ENCODE data around the gene TLL2.
"Not testable (repeated sequence)": the region's sequence is repeated elsewhere in the genome, so short reads cannot be mapped to it uniquely, and the experiment has no call there.

The TLL2 gene

GRCh38 chr10:96513698-96514561 is at the start of gene TLL2:
TSS of gene TLL2 (minus strand) at chr10:96513926. CDS start at chr10:96513685, 241 bp downstream.
- peak; percentile 30 for DNase-seq (ENCODE audit: low read depth)

DNA sequence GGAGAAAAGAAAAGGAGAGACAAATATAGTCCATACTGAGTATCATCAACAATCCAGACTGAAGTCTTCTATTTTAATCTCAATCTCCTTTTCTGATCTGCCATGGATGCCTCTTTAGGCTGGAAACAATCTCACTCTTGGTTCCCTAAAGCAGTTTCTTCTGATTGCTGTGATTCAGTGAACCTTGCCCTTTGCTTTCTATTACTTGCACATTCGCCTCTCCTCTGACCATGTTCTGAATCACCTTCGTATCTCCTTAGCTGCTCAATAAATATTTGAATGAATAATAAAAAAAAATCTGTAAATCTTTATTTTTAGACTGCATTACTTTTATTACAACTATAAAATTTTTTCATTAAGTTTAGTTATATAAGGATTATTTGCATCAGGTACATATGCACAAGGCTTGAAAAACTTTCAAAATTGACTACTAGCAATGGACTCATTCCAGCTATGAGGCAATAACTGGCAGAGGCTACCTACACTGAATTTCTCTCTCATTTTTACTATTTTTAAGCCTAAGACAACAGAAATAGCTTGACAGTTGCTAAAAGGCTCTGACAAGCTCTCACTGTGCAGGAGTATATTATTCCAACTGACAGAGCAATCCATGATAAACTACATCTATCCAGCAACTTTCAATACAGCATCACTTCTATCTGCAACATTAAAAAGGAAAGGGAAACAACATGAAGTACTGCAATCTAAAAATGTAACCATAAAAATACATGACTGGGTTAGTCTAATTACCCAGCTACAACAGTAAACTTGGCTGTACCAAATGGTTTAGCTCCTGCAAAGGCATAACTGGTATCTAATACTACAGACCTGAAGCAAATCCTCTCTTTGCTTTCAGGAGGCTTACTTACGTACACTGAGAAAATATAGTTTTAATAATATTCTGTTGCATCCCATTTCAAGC is 47.5 kb upstream of the TLL2 start:
- no peak for DNase-seq (ENCODE audit: low read depth)

GRCh38 chr10:96560489-96560888 is 46.8 kb upstream of the TLL2 start:
- DNase-seq (ENCODE audit: low read depth) = no peak

DNA sequence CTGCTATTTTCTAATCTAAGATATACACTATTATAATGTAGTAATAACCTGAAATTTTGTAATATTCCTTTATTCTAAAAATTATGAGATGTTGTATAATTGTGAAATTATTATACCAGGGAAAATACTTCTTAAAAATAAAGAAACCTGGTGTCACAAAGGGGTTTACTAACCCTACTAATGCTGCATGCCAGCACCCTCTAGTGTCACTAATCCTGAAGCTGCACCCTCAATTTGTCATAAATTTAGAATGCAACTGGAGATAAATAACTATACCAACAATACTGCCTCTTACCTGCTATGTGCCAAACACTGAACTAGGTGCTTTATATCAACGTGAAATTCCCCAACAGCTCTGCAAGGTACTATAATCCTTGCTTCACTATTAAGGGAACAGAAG is 42.3 kb upstream of the TLL2 start:
- no peak for DNase-seq (ENCODE audit: low read depth)

DNA sequence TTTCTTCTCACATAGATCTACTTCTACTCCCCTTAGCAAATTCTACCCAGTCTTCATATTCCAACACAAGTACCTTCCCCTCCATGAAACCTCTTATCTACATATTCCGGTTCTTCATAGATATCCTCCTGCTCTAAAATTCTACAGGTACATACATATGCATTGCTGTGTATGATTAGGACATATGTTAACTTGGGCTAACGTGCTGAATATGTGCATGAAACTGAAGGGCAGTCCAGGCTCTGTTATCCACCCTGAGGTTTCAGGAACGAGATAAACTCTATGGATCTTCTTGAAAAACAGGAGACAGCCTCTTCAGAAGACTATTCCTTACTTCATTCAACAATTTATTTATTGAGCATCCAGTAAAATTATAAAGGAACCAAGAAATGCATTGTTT is 41.6 kb upstream of the TLL2 start:
- DNase-seq (ENCODE audit: low read depth) = no peak

- no peak for DNase-seq (ENCODE audit: low read depth)
These were observed 34.9 kb upstream of the TLL2 start for GRCh38 chr10:96548589-96548988.

DNA sequence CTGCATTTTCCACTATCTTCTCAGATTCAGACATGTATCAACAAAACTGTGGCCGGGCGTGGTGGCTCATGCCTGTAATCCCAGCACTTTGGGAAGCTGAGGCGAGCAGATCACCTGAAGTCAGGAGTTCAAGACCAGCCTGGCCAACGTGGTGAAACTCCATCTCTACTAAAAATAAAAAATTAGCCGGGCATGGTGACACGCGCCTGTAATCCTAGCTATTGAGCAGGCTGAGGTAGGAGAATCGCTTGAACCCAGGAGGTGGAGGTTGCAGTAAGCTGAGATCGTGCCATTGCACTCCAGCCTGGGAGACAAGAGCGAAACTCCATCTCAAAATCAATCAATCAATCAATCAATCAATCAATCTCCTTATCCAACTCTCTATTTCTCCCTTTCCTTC is 31.8 kb upstream of the TLL2 start:
- DNase-seq (ENCODE audit: low read depth) = not testable (repeated sequence)

- DNase-seq (ENCODE audit: low read depth) = no peak
These were observed 28.2 kb upstream of the TLL2 start for GRCh38 chr10:96541921-96542320.

DNA sequence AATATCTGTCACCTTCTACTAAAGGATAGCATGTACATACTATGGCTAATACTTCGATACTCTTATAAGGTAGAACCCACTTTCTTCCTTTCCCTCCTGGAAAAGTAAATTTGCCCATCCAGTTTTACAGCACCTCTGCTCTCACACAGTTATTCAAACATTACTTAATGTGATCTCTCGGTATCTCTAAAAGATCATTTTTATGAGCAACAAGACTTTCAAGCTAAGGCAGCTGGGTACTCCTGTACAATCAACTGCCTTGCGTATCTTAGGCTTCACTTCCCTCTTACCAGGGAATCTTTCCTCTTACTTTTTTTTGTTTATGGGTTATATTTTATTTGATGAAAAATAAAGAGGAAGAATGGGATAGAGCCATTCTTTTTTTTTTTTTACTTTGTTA is 26.5 kb upstream of the TLL2 start:
- DNase-seq (ENCODE audit: low read depth) = no peak

DNA sequence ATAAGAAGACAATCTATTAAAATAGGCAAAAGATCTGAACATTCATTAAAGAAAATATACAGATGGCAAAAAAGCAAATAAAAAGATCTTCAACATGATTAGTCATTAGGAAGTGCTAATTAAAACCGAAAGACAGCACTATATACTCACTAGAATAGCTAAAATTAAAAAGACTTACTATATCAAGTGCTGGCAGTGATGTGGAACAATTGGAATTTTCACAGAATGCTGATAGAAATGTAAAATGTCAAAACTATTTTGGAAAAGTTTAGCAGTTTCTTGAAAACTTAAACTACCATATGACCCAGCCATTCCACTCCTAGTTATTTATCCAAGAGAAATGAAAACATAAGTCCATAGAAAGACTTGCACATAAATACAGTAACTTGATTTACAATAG is 25.0 kb upstream of the TLL2 start:
- DNase-seq (ENCODE audit: low read depth) = no peak

DNA sequence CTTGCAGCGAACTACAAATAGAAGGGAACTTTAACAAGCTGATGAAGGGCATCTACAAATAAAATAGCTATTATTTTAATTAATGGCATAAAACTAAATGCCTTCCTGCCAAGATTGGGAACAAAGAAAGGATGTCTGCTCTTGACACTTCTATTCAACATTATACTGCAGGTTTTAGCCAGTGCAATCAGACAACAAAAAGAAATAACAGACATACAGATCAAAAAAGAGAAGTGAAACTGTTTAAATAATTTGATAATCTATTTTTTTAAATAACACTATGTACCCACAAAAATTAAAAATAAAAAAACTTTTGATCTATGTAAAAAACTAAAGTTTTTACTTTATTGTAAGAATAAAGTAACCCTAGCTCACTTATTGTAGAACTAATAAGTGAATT is 22.4 kb upstream of the TLL2 start:
- DNase-seq (ENCODE audit: low read depth) = no peak

DNA sequence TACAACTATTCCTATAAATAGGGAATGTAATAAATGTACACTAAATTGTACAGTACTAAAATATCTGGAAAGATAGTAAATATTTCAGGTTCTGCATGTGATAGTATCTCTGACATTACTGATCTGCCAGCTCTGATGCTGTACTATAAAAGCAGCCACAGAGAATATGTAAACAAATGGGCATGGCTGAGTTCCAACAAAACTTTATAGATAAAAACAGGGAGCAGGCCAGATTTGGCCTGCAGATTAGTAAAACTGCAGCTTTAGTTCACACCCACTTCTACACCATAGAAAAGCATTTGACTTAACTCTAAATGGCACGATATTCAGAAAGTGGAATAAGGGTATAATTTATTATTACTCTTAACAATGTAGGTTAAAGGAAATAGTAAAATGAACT is 18.8 kb upstream of the TLL2 start:
- no peak for DNase-seq (ENCODE audit: low read depth)

DNA sequence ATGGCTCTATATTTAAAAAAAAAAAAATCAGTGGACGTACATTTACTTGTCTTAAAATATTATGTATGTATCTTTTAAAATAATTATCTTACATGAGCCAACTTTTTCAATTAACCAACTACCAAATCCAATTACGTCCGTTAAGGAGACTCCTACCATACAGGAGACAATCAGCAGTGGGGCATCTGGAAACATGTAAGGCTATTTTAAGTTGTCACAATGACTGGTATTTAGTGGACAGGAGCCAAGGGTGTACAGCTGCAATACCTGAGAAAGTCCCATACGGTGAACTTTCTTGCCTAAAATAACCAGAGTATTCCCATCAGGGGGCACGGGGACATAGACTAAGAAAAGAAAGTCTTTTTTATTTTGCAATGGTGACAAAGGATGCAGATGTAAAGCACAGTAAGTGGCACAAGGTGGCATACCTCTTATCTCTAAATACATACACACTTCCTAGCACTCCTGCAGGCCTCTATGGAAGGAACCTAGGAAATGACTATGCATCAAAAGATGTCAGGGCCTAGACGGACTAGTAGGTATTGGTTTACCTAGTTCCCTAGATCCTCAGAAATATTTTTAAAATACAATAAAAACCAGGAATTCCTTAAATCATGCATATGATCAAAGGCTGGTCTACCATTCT is 16.0 kb upstream of the TLL2 start:
- no peak for DNase-seq (ENCODE audit: low read depth)

GRCh38 chr10:96524741-96525140 is 11.0 kb upstream of the TLL2 start:
- DNase-seq (ENCODE audit: low read depth) = no peak

GRCh38 chr10:96517284-96517683 is 3.6 kb upstream of the TLL2 start:
- DNase-seq (ENCODE audit: low read depth) = no peak

GRCh38 chr10:96516337-96516736 is 2.6 kb upstream of the TLL2 start:
- no peak for DNase-seq (ENCODE audit: low read depth)

DNA sequence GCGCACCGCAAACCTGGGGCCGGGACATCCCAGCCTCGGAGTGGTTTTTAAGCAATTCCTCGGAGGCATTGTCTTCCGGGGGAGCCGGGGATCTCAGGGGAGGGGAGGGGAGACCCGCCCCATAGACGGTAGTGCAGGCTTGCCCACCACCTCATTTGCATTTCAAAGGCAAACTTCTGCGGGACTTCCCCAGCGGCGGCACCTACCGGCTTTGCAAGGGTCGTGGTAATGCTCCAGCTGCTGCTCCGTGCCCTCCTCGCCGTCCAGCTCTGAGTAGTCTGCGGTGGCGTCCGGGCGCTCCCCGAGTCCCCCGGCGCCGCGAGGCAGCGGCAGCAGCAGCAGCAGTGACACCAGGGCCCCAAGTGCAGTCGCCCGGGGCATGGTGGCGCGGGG is 425 bp downstream of the TLL2 start:
- peak; percentile 12 for DNase-seq (ENCODE audit: low read depth)

GRCh38 chr10:96512524-96513304 is 1.0 kb downstream of the TLL2 start:
- no peak for DNase-seq (ENCODE audit: low read depth)

DNA sequence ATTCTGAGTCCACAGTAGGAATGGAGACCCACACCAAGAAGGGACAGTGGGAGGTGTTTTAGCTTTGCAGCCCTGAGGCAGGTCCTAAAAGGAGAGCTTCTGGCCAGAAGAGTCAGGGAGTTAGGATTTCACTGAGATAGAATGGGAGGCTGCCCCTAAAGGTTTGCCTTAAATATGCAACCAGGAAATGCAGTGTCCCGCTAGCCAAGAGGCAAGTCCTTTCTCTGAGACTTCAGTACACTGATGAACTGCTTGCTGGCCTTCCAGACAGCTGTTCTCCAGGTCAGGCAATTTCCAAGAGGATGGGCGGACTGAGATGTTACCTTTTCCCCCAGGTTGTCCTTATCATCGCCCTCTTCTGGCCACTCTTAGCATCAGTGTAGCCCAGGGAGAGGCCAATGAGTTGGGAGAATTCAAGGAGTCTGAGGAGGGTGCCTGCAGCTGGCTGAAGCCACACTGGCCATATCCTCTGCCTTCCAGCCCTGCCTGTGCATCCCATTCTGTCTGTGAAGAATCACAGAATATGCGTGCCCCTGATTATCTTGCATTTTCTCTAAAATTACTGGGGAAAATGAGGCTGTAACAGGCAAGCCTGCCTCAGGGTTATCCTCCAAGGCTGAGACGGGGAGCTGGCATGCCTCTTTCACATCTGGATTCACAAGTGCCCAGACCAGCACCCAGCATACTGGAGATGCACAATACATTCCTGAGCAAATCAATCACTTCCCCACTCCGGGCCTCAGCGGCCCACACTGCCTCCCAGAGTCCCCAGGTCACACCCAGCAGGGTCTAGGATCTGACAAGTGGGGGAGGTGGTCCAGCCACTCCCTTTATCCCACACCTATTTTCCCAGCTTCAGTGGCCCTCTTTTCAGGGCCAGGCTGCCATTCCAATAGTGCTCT is 2.4 kb downstream of the TLL2 start:
- DNase-seq (ENCODE audit: low read depth) = no peak

DNA sequence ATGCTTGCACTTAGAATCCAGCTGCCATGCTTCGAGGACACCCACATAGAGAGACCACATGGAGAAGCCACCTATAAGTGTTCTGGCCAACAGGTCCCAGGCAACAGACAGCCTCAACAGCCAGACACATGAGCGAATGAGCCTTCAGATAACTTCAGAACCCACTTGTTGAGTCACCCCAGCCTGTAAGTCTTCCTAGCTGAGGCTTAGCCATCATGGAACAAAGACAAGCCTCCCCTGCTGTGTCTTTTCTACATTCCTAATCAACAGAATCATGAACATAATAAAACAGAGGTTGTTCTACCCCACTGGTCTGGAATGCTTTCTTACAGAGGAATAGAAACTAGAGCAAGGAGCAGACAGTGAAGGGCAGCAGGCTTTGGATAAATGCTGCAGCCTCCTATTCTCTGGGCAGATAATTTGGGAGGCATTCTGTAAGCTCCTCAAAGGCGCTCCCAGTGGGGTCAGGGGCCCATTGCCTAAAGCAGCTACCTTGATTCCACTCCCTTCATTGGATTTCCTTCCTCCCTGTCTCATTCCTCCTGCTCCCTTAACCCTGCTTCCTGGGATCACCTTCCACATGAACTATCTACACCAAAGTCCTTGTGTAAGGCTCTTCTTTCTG is 4.6 kb downstream of the TLL2 start:
- no peak for DNase-seq (ENCODE audit: low read depth)

Measured in stimulated activated CD8-positive, alpha-beta memory T cell treated with anti-CD3 and anti-CD28 coated beads, Interleukin-12 subunit alpha, Interleukin-12 subunit beta, amount 100 ng/mL, for 4 hours (primary cell).